ENCODE data around the gene OR12D2.
"Not testable (repeated sequence)": the region's sequence is repeated elsewhere in the genome, so short reads cannot be mapped to it uniquely, and the experiment has no call there.

Gene OR12D2

GRCh38 chr6:29395331-29395730, at the start of gene OR12D2:
TSS of gene OR12D2 (plus strand) at chr6:29395631. CDS start at chr6:29396700, 1,069 bp downstream.
- no peak for DNase-seq

- DNase-seq, result not testable (repeated sequence)
Observed at GRCh38 chr6:29349348-29349747, 46.1 kb upstream of the OR12D2 start.

GRCh38 chr6:29354980-29355379, 40.5 kb upstream of the OR12D2 start:
- no peak for DNase-seq

- DNase-seq, result no peak
Observed at GRCh38 chr6:29355603-29356002, 39.8 kb upstream of the OR12D2 start.

GRCh38 chr6:29368765-29369164, 26.7 kb upstream of the OR12D2 start, which contains the start of gene OR5V1:
TSS of gene OR5V1 (minus strand) at chr6:29368865. CDS start at chr6:29356195, 12,670 bp downstream.
- no peak for DNase-seq

GRCh38 chr6:29375191-29375590, 20.2 kb upstream of the OR12D2 start, which contains the start of gene OR12D3:
TSS of gene OR12D3 (minus strand) at chr6:29375291. CDS start at chr6:29375287, 4 bp downstream.
- no peak for DNase-seq

- no peak for DNase-seq
Observed at GRCh38 chr6:29376003-29376402, 19.4 kb upstream of the OR12D2 start.

- DNase-seq, result no peak
Observed at GRCh38 chr6:29388533-29388932, 6.9 kb upstream of the OR12D2 start.

- no peak for DNase-seq
Observed at GRCh38 chr6:29399525-29399924, 4.1 kb downstream of the OR12D2 start.

- DNase-seq, result no peak
Observed at GRCh38 chr6:29403801-29404200, 8.4 kb downstream of the OR12D2 start.

GRCh38 chr6:29414588-29414987, 19.2 kb downstream of the OR12D2 start, which contains the start of gene OR12D1:
TSS of gene OR12D1 (plus strand) at chr6:29414928.
- DNase-seq, result no peak

GRCh38 chr6:29419516-29419915, 24.1 kb downstream of the OR12D2 start:
- DNase-seq, result no peak

- no peak for DNase-seq
Observed at GRCh38 chr6:29424168-29424567, 28.7 kb downstream of the OR12D2 start.

- DNase-seq, result no peak
Observed at GRCh38 chr6:29424575-29424974, 29.1 kb downstream of the OR12D2 start.

- no peak for DNase-seq
Observed at GRCh38 chr6:29425075-29425474, 29.6 kb downstream of the OR12D2 start.

- DNase-seq, result no peak
Observed at GRCh38 chr6:29426654-29427053, 31.2 kb downstream of the OR12D2 start.

GRCh38 chr6:29436730-29437129, 41.3 kb downstream of the OR12D2 start:
- not testable (repeated sequence) for DNase-seq

GRCh38 chr6:29439006-29439405, 43.6 kb downstream of the OR12D2 start, which contains the start of gene OR10C1:
TSS of gene OR10C1 (plus strand) at chr6:29439306. CDS start at chr6:29440016, 710 bp downstream.
- no peak for DNase-seq

- DNase-seq, result no peak
Observed at GRCh38 chr6:29442719-29443118, 47.3 kb downstream of the OR12D2 start.

GRCh38 chr6:29444031-29444430, 48.6 kb downstream of the OR12D2 start:
- not testable (repeated sequence) for DNase-seq

Data from NCI-H1105 (cell line).